HepG2 (cell line): ENCODE measurements around the gene ZMIZ1. TPM values are rescaled to one million over a fixed set of nuclear protein-coding genes. Genes with fewer than 3 reads are reported as not detected.

ENCODE experiments used
- ATAC-seq: fragments of 200-7000 bp; cut with Tn5 transposase; 3 replicates; pipeline ENCODE4 v1.9.1; 2020; ENCODE audit warnings: mild to moderate bottlenecking, moderate library complexity
- BruUV-seq: library from RNA; stranded (reverse); fragments of 400-500 nt; replicated peaks from 2 replicates; lab custom pipeline; 2021; lab: Mats Ljungman, UMichigan
- CTCF ChIA-PET: fragments of 300-600 bp; formaldehyde crosslinking; extraction: SDS; loops from one replicate; lab custom pipeline; 2021; ENCODE audit warnings: low total read pairs, inconsistent platforms, low intra/inter-chr PET ratio; lab: Yijun Ruan, JAX
- POLR2A ChIA-PET: fragments of 350-600 bp; sonication (Branson Sonifier 250); formaldehyde crosslinking; loops from one replicate; lab custom pipeline; 2020; ENCODE audit warnings: antibody characterized with exemption, inconsistent platforms; lab: Yijun Ruan, JAX
- DNase-seq: peaks from one replicate; pipeline ENCODE4 v3.0.0-alpha.2; 2015; ENCODE audit warnings: low spot score
- FAIRE-seq: peaks from 3 replicates; lab custom pipeline; 2011; peaks lifted over from hg19 to GRCh38; lab: Jason Lieb, UNC
- H2AFZ ChIP-seq: one replicate; pipeline ENCODE4 v1.6.1; 2011; ENCODE audit warnings: low read length, inconsistent platforms
- H3K27ac ChIP-seq: fragments of 300-600 bp; 3 replicates; pipeline ENCODE4 v1.8.0; 2011; ENCODE audit warnings: mixed run types, mild to moderate bottlenecking, mixed read lengths, low read length, inconsistent platforms; ENCODE audit not compliant: insufficient read depth; ENCODE audit errors: extremely low read length
- H3K27me3 ChIP-seq, 2 experiments: fragments of 200-600 bp in 1 of 2; 2 replicates in 1 of 2; 3 replicates in 1 of 2; pipeline versions ENCODE4 v1.6.0 to v1.8.0; 2011; ENCODE audit warnings: low read length in 2 of 2, mild to moderate bottlenecking in 2 of 2, moderate library complexity in 2 of 2, inconsistent platforms in 1 of 2; ENCODE audit not compliant: insufficient read depth in 2 of 2, control insufficient read depth in 1 of 2
- H3K36me3 ChIP-seq, 2 experiments: fragments of 200-600 bp in 1 of 2; replicated peaks in 1 of 2; 2 replicates in 1 of 2; 3 replicates in 1 of 2; pipeline versions ENCODE4 v1.5.1 to v1.8.0; 2011; ENCODE audit warnings: low read length in 2 of 2, inconsistent platforms in 1 of 2; ENCODE audit not compliant: insufficient read depth in 2 of 2, control insufficient read depth in 1 of 2
- H3K4me1 ChIP-seq: 2 replicates; pipeline ENCODE4 v1.5.1; 2012; ENCODE audit warnings: low read length, inconsistent platforms; ENCODE audit not compliant: insufficient read depth
- H3K4me2 ChIP-seq: 2 replicates; pipeline ENCODE4 v1.6.0; 2011; ENCODE audit warnings: low read depth, low read length, inconsistent platforms
- H3K4me3 ChIP-seq, 3 experiments: fragments of 200-600 bp in 1 of 3; sonication (generic), shearing (Covaris generic) in 1 of 3; replicated peaks in 1 of 3; 2 replicates each; pipeline ENCODE4 v1.5.1; 2011 to 2016; ENCODE audit warnings: low read length in 3 of 3, inconsistent platforms in 2 of 3, low read depth in 2 of 3, mild to moderate bottlenecking in 2 of 3, control low read depth in 1 of 3, mixed read lengths in 1 of 3; ENCODE audit not compliant: insufficient read depth in 1 of 3
- H3K79me2 ChIP-seq: one replicate; pipeline ENCODE4 v1.6.1; 2011; ENCODE audit warnings: low read length, inconsistent platforms; ENCODE audit not compliant: insufficient read depth
- H3K9ac ChIP-seq: 2 replicates; pipeline ENCODE4 v1.6.0; 2011; ENCODE audit warnings: mild to moderate bottlenecking, low read depth, low read length, inconsistent platforms; ENCODE audit not compliant: insufficient read depth
- H3K9me3 ChIP-seq: 2 replicates; pipeline ENCODE4 v1.5.1; 2012; ENCODE audit warnings: mild to moderate bottlenecking, low read length
- H4K20me1 ChIP-seq: 2 replicates; pipeline ENCODE4 v1.6.0; 2011; ENCODE audit warnings: inconsistent platforms, mild to moderate bottlenecking, low read length, moderate library complexity; ENCODE audit not compliant: insufficient read depth
- ADNP ChIP-seq: sonication (generic); formaldehyde crosslinking; IDR thresholded peaks from 2 replicates; pipeline ENCODE4 v1.4.0; 2020; ENCODE audit warnings: missing genetic modification reagents
- AGO2 ChIP-seq: fragments of 200-400 bp; formaldehyde crosslinking; optimal IDR thresholded peaks from 2 replicates; pipeline ENCODE3; 2017; ENCODE audit warnings: mild to moderate bottlenecking, low read depth, low read length, moderate library complexity
- CBX1 ChIP-seq: IDR thresholded peaks from one replicate; pipeline ENCODE4 v1.6.1; 2016; ENCODE audit warnings: antibody characterized with exemption, low read depth
- FOXA1 ChIP-seq, 2 experiments: fragments of 450-650 bp in 1 of 2; sonication (generic) in 1 of 2; formaldehyde crosslinking in 1 of 2; IDR thresholded peaks; 2 replicates each; pipeline versions ENCODE4 v1.4.0 to v1.6.1; 2016 to 2020; ENCODE audit warnings: missing genetic modification reagents in 1 of 2
- GPN1 ChIP-seq: sonication (generic); formaldehyde crosslinking; IDR thresholded peaks from 2 replicates; pipeline ENCODE4 v1.5.1; 2020; ENCODE audit warnings: missing genetic modification reagents, borderline replicate concordance
- HOXA3 ChIP-seq: sonication (generic); formaldehyde crosslinking; IDR thresholded peaks from 2 replicates; pipeline ENCODE4 v1.5.0; 2020; ENCODE audit warnings: missing genetic modification reagents
- MLX ChIP-seq: IDR thresholded peaks from 2 replicates; pipeline ENCODE4 v1.6.1; 2016
- MXD1 ChIP-seq: sonication (generic); formaldehyde crosslinking; IDR thresholded peaks from 2 replicates; pipeline ENCODE4 v1.4.0; 2020; ENCODE audit warnings: mild to moderate bottlenecking, missing genetic modification reagents
- MXD4 ChIP-seq: IDR thresholded peaks from 2 replicates; pipeline ENCODE4 v1.6.1; 2016; ENCODE audit warnings: mild to moderate bottlenecking, missing biosample characterization, missing genetic modification reagents
- TARDBP ChIP-seq: sonication (generic); formaldehyde crosslinking; IDR thresholded peaks from 2 replicates; pipeline ENCODE4 v1.8.0; 2022; ENCODE audit warnings: mild to moderate bottlenecking, missing genetic modification reagents
- ZNF253 ChIP-seq: sonication (generic); formaldehyde crosslinking; IDR thresholded peaks from 2 replicates; pipeline ENCODE4 v1.8.0; 2022; ENCODE audit warnings: mild to moderate bottlenecking, missing genetic modification reagents, borderline replicate concordance
- ZNF451 ChIP-seq: sonication (generic); formaldehyde crosslinking; IDR thresholded peaks from 2 replicates; pipeline ENCODE4 v1.5.0; 2020; ENCODE audit warnings: mild to moderate bottlenecking, missing genetic modification reagents
- ZNF891 ChIP-seq: sonication (generic); formaldehyde crosslinking; IDR thresholded peaks from 2 replicates; pipeline ENCODE4 v1.5.0; 2020; ENCODE audit warnings: mild to moderate bottlenecking, missing genetic modification reagents
- ZSCAN22 ChIP-seq: sonication (generic); formaldehyde crosslinking; IDR thresholded peaks from 2 replicates; pipeline ENCODE4 v1.4.0; 2020; ENCODE audit warnings: mild to moderate bottlenecking, missing genetic modification reagents
- WGBS: methylation state at CpG from one replicate; pipeline ENCODE4 v1.1.6; 2017; ENCODE audit warnings: low lambda C conversion rate; 5-methylcytosine and 5-hydroxymethylcytosine counted together
- in situ Hi-C: cut with HindIII; loops from 2 replicates; pipeline ENCODE4 v1.10.0; 2017; ENCODE audit warnings: low pct_unique_long_range_greater_than_20kb; ENCODE audit not compliant: extremely low pct_ligation_motif_present
- intact Hi-C: fragments of 100-400 bp; cut with micrococcal nuclease; formaldehyde crosslinking; loops from one replicate; pipeline ENCODE4 v1.10.0; 2022; ENCODE audit not compliant: unreplicated experiment
- polyA plus RNA-seq, 8 experiments: library from polyadenylated mRNA; depleted of rRNA in 3 of 8; stranded (reverse) in 7 of 8; unstranded in 1 of 8; fragments of >200 nt; fragmentation: Illumina TruSeq in 4 of 8; extraction: Trizol in 4 of 8; gene quantifications; 2 replicates each; pipeline versions ENCODE4 v1.2.1 to v1.2.3, GENCODE V29; 2011 to 2016; ENCODE audit warnings: low read depth in 4 of 8, missing spikeins in 1 of 8, mixed read lengths in 1 of 8; ENCODE audit not compliant: insufficient read depth in 1 of 8
- total RNA-seq, 5 experiments: library from RNA; depleted of rRNA; stranded (reverse); fragments of >200 nt; fragmentation: Illumina TruSeq; extraction: Trizol; gene quantifications; 2 replicates each; pipeline ENCODE4 v1.2.3, GENCODE V29; 2016; ENCODE audit warnings: low read depth in 1 of 5
- TF ChIP-seq, protein P1 (sequence below): sonication (generic); formaldehyde crosslinking; IDR thresholded peaks from 2 replicates; pipeline ENCODE4 v1.5.0; 2020; ENCODE audit warnings: mild to moderate bottlenecking, low read depth, missing genetic modification reagents, borderline replicate concordance
- TF ChIP-seq, protein P2 (sequence below): sonication (generic); formaldehyde crosslinking; IDR thresholded peaks from 2 replicates; pipeline ENCODE4 v1.4.0; 2020; ENCODE audit warnings: missing genetic modification reagents

The ZMIZ1 gene
- total and polyA plus RNA-seq, 2 of the 13 experiments (the other 11 are each of a cell fraction or from before 2014, with no cell fraction given): 5.3 to 10.2 TPM

- TF ChIP-seq ZNF451 (CRISPR knock-in tag) (no peak), MLX (CRISPR knock-in tag) (no peak)
These were observed 151.5 kb downstream of the ZMIZ1 start (continued) for GRCh38 chr10:79220307-79220706.

DNA sequence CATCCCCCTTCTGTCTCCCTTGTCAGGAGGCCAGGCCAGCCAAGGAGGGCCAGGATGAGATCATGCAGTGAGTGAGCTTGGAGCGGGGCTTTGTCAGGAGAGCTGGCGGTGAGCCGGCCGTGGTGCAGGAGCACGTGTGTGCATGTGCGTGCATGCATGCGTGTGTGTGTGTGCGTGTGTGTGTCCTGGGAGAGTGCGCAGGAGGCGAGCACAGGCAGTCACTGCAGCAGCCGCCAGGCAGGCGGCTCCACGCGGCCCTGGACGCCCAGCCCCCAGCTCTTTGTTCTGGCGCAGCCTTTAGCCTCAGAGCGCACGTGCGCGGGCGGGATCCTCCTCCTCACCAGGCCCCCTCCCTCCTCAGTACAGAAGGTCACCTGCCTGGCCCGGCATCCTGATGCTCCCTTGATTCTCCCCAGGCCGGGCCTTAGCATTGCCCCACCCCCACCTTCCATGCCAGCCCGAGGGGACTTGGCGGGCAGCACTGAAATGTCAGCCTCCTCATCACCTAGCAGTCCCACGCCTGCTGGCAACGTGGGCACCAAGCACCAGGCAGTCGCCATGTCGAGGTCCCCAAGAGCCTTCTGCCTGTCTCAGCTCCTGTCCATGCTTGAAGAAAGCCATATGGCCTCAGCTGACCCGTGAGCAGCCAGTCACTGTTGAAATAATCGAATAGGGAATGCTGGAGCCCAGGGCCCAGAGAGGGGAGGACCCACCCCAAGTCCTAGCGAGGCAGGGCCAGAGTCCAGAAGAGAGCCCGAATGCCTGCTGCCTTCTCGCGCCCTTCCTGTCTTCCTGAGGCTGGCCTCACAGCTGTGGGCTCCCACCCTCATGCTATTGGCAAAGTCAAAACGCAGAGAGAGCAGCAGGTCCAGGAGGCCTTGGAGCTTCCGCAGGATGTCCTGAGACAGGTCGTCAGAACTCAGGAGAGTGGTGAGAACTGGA, 152.6 kb downstream of the ZMIZ1 start:
- no peak overlapping the region for H3K27ac ChIP-seq

More for the DNA sequence above, 152.6 kb downstream of the ZMIZ1 start:
- 89% methylated on average over 17 of the region's 38 CpGs for WGBS
- H3K4me1 ChIP-seq: peaks cover 8% of the 10 kb centered on the region; the same call in 1 of the 2 replicates
- no peak for FAIRE-seq
- H3K79me2 ChIP-seq: no peaks in the 10 kb centered on the region
- no peaks in the 10 kb centered on the region for H3K9me3 ChIP-seq
- POLR2A ChIA-PET: no interaction called here
- no peak overlapping the region for H2AFZ ChIP-seq
- no peaks in the 10 kb centered on the region for H3K27me3 ChIP-seq
- ATAC-seq: peak; percentile 54
- no peak overlapping the region for H3K4me2 ChIP-seq
- no peak overlapping the region for H3K4me3 ChIP-seq
- intact Hi-C loops (no loop called here), in situ Hi-C loops (no loop called here)
- no TSS peak for BruUV-seq
- CTCF ChIA-PET: no interaction called here
- TF ChIP-seq ZNF253: no peak
- TF ChIP-seq, protein P1, sequence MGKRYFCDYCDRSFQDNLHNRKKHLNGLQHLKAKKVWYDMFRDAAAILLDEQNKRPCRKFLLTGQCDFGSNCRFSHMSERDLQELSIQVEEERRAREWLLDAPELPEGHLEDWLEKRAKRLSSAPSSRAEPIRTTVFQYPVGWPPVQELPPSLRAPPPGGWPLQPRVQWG (CRISPR knock-in tag): no peak
- no peak for TF ChIP-seq ZNF891 (CRISPR knock-in tag)
- TF ChIP-seq MXD4 (CRISPR knock-in tag): no peak
- no peak for TF ChIP-seq ADNP (CRISPR knock-in tag)
- TF ChIP-seq, protein P2, sequence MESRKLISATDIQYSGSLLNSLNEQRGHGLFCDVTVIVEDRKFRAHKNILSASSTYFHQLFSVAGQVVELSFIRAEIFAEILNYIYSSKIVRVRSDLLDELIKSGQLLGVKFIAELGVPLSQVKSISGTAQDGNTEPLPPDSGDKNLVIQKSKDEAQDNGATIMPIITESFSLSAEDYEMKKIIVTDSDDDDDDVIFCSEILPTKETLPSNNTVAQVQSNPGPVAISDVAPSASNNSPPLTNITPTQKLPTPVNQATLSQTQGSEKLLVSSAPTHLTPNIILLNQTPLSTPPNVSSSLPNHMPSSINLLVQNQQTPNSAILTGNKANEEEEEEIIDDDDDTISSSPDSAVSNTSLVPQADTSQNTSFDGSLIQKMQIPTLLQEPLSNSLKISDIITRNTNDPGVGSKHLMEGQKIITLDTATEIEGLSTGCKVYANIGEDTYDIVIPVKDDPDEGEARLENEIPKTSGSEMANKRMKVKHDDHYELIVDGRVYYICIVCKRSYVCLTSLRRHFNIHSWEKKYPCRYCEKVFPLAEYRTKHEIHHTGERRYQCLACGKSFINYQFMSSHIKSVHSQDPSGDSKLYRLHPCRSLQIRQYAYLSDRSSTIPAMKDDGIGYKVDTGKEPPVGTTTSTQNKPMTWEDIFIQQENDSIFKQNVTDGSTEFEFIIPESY (CRISPR knock-in tag): peak; percentile 77
- peak; percentile 30 for TF ChIP-seq AGO2
- TF ChIP-seq ZSCAN22 (CRISPR knock-in tag): no peak
- no peak for TF ChIP-seq MXD1
- TF ChIP-seq TARDBP (CRISPR knock-in tag): peak; percentile 37; the same call in 1 of the 2 replicates
- 0 out of 2 replicates have a peak, but pooled peaks have one; percentile 33 for TF ChIP-seq HOXA3 (CRISPR knock-in tag)
- no peak for TF ChIP-seq GPN1
- no peak for TF ChIP-seq FOXA1 (IDR thresholded peaks at IDR 0.05)
- no peak for TF ChIP-seq FOXA1 (CRISPR knock-in tag; IDR thresholded peaks at IDR 0.05)
- TF ChIP-seq CBX1: no peak
- H3K9ac ChIP-seq: no peak overlapping the region
- DNase-seq: no peak
- H3K36me3 ChIP-seq: peaks cover 52 to 81% of the 10 kb centered on the region in 2 experiments
- peaks cover 7% of the 10 kb centered on the region; the same call in 1 of the 2 replicates for H4K20me1 ChIP-seq
